Measurements from ENCODE around the gene IMMP2L. TPM values are rescaled to one million over a fixed set of nuclear protein-coding genes. Genes with fewer than 3 reads are reported as not detected.

The IMMP2L gene
- total and polyA plus RNA-seq, 8 donors, result 2.5 to 40.8 (median 20.0) TPM; not detected in 1

DNA sequence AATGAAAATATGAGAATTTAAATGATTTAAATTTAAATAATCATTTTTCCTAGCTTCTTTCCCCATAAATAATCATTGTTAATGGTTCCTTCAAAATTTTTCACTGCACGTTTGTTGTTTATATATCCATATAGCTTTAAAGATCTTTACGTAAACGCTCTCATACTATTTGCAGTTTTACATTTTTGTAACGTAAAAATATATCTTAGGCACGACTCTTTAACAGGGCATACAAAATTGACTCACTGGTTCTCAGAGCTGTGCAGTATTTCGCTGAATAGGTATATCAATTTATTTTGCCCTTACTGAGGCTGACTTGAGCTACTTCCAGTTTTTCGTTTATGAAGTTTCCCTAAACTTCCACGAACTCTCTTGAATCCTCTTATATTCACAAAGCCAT is 365.6 kb downstream of the IMMP2L start:
- Histone ChIP-seq H3K27me3 (no peaks in the 10 kb centered on the region), H3K4me1 (no peaks in the 10 kb centered on the region), H3K36me3 (no peaks in the 10 kb centered on the region), H3K9me3 (peaks cover 0 to 5% (median 4%) of the 10 kb centered on the region in 4 donors), H3K27ac (no peak overlapping the region), H3K4me3 (no peak overlapping the region)
- TF ChIP-seq POLR2A (IDR thresholded peaks at IDR 0.05), result no peak
- TF ChIP-seq EP300 (IDR thresholded peaks at IDR 0.05), result no peak
- TF ChIP-seq, protein P1, sequence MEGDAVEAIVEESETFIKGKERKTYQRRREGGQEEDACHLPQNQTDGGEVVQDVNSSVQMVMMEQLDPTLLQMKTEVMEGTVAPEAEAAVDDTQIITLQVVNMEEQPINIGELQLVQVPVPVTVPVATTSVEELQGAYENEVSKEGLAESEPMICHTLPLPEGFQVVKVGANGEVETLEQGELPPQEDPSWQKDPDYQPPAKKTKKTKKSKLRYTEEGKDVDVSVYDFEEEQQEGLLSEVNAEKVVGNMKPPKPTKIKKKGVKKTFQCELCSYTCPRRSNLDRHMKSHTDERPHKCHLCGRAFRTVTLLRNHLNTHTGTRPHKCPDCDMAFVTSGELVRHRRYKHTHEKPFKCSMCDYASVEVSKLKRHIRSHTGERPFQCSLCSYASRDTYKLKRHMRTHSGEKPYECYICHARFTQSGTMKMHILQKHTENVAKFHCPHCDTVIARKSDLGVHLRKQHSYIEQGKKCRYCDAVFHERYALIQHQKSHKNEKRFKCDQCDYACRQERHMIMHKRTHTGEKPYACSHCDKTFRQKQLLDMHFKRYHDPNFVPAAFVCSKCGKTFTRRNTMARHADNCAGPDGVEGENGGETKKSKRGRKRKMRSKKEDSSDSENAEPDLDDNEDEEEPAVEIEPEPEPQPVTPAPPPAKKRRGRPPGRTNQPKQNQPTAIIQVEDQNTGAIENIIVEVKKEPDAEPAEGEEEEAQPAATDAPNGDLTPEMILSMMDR (IDR thresholded peaks at IDR 0.05), result no peak
- TF ChIP-seq POLR2AphosphoS5 (IDR thresholded peaks at IDR 0.05), result no peak
- intact Hi-C loops (cut with DNase I; ENCODE audit: low total_unique reads), result no loop called here
- 86 to 92% (median 91%) methylated on average over 8 of the region's 8 CpGs for WGBS, 5 donors
- DNase-seq, result no peak

GRCh38 chr7:111192614-111193413 is 369.5 kb downstream of the IMMP2L start:
- no peak for DNase-seq
- Histone ChIP-seq H3K27ac (no peak overlapping the region), H3K27me3 (no peaks in the 10 kb centered on the region), H3K9me3 (no peaks in the 10 kb centered on the region), H3K36me3 (no peaks in the 10 kb centered on the region), H3K4me1 (no peaks in the 10 kb centered on the region), H3K4me3 (no peak overlapping the region)
- TF ChIP-seq EP300 (IDR thresholded peaks at IDR 0.05), result no peak
- intact Hi-C loops (cut with DNase I; ENCODE audit: low total_unique reads), result no loop called here
- 82 to 90% (median 85%) methylated on average over 3 of the region's 3 CpGs for WGBS, 5 donors

DNA sequence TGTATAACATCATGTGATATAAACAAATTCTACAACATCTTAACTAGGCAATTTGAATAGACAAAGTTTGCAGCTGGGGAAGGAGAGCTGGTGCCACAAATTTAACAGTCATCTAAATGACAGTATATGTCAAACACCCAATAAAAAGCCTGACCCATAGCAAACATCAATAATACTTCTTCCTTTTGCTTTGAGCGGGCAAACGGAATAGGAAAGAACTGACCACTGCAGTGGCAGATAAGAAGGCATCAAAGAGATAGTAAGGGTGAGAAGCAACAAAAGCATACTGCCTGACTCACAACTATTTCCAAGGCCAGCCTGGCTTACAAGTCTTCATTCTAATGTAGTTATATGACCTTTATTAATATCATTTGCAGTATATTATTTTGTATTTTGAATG is 371.5 kb downstream of the IMMP2L start:
- no peak for DNase-seq
- no peaks in the 10 kb centered on the region for H3K9me3 ChIP-seq
- H3K27me3 ChIP-seq, result no peaks in the 10 kb centered on the region
- H3K4me1 ChIP-seq, result no peaks in the 10 kb centered on the region
- H3K27ac ChIP-seq, result no peak overlapping the region
- no peak overlapping the region for H3K4me3 ChIP-seq
- WGBS, 5 donors, result 86 to 92% (median 91%) methylated on average over 2 of the region's 2 CpGs
- intact Hi-C loops (cut with DNase I; ENCODE audit: low total_unique reads), result no loop called here
- no peaks in the 10 kb centered on the region for H3K36me3 ChIP-seq
- TF ChIP-seq, protein P1 (IDR thresholded peaks at IDR 0.05), result no peak
- TF ChIP-seq EP300 (IDR thresholded peaks at IDR 0.05) (no peak), POLR2AphosphoS5 (IDR thresholded peaks at IDR 0.05) (no peak), POLR2A (IDR thresholded peaks at IDR 0.05) (no peak)

- Histone ChIP-seq H3K36me3 (no peaks in the 10 kb centered on the region), H3K9me3 (no peaks in the 10 kb centered on the region), H3K27ac (no peak overlapping the region), H3K4me3 (no peak overlapping the region), H3K4me1 (peaks cover 0 to 5% (median 0%) of the 10 kb centered on the region in 4 donors), H3K27me3 (no peaks in the 10 kb centered on the region)
- intact Hi-C loops (cut with DNase I; ENCODE audit: low total_unique reads), result no loop called here
- WGBS, 5 donors, result 86 to 93% (median 91%) methylated on average over 3 of the region's 3 CpGs
- DNase-seq, result no peak
- TF ChIP-seq EP300 (IDR thresholded peaks at IDR 0.05), result no peak
- TF ChIP-seq POLR2AphosphoS5 (IDR thresholded peaks at IDR 0.05), result no peak
- no peak for TF ChIP-seq POLR2A (IDR thresholded peaks at IDR 0.05)
- TF ChIP-seq, protein P1 (IDR thresholded peaks at IDR 0.05), result no peak
Observed at GRCh38 chr7:111184987-111185386, 377.3 kb downstream of the IMMP2L start.

DNA sequence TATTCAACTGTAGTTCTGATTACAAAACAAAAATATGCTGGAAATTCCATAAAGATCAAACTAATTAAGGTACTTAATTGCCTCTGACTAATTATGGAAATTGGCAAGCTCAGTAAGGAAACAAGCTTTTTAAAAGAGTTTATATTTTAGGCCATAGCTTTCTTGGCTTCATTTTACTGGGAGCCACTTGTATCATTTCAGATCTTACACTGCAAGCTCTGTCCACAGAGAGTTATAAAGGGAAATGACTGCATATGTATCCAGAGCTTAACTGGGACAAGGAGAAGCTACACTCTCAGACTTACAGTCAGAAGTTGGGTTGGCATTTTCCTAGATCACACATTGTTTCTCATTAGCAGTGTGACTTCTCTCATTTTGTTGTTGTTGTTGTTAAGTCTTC is 379.0 kb downstream of the IMMP2L start:
- TF ChIP-seq POLR2AphosphoS5 (IDR thresholded peaks at IDR 0.05), result no peak
- TF ChIP-seq POLR2A (IDR thresholded peaks at IDR 0.05), result no peak
- TF ChIP-seq, protein P1 (IDR thresholded peaks at IDR 0.05), result no peak
- no peak for TF ChIP-seq EP300 (IDR thresholded peaks at IDR 0.05)
- Histone ChIP-seq H3K4me3 (no peak overlapping the region), H3K27ac (no peak overlapping the region), H3K36me3 (no peaks in the 10 kb centered on the region), H3K4me1 (peaks cover 0 to 5% (median 0%) of the 10 kb centered on the region in 4 donors), H3K9me3 (peaks cover 0 to 7% (median 0%) of the 10 kb centered on the region in 4 donors), H3K27me3 (no peaks in the 10 kb centered on the region)
- DNase-seq, result no peak
- intact Hi-C loops (cut with DNase I; ENCODE audit: low total_unique reads), result no loop called here
